Activated CD4-positive, alpha-beta T cell treated with anti-CD3 and anti-CD28 coated beads, Interleukin-2, amount 50 U/mL, for 24 hours (primary cell): Measurements from ENCODE around the gene CARD10.
"Not testable (repeated sequence)": the region's sequence is repeated elsewhere in the genome, so short reads cannot be mapped to it uniquely, and the experiment has no call there.

Experiments
- DNase-seq, 2 donors: peaks; one replicate each; pipeline ENCODE4 v3.0.0-alpha.2; 2020; ENCODE audit warnings: low read depth in 1 of 2, low spot score in 1 of 2

Gene CARD10

GRCh38 chr22:37529652-37530345 is 10.6 kb upstream of the CARD10 start:
- DNase-seq: no peak

GRCh38 chr22:37527952-37528351 is 8.7 kb upstream of the CARD10 start:
- DNase-seq: not testable (repeated sequence)

GRCh38 chr22:37527081-37527752 is 8.0 kb upstream of the CARD10 start:
- not testable (repeated sequence) for DNase-seq

- DNase-seq: no peak
Measured at GRCh38 chr22:37526376-37526775, 7.2 kb upstream of the CARD10 start.

- no peak for DNase-seq
Measured at GRCh38 chr22:37525746-37526350, 6.6 kb upstream of the CARD10 start.

- no peak for DNase-seq
Measured at GRCh38 chr22:37525073-37525745, 6.0 kb upstream of the CARD10 start.

- no peak for DNase-seq
Measured at GRCh38 chr22:37522482-37522881, 3.3 kb upstream of the CARD10 start.

- DNase-seq: no peak
Measured at GRCh38 chr22:37521236-37521739, 2.1 kb upstream of the CARD10 start.

GRCh38 chr22:37520776-37521191 is 1.6 kb upstream of the CARD10 start:
- no peak for DNase-seq

- no peak for DNase-seq
Measured at GRCh38 chr22:37518509-37519267, 527 bp downstream of the CARD10 start.

- no peak for DNase-seq
Measured at GRCh38 chr22:37517826-37518450, 1.3 kb downstream of the CARD10 start.

GRCh38 chr22:37516456-37516855 is 2.8 kb downstream of the CARD10 start:
- no peak for DNase-seq

- no peak for DNase-seq
Measured at GRCh38 chr22:37515901-37516300, 3.3 kb downstream of the CARD10 start.

- no peak for DNase-seq
Measured at GRCh38 chr22:37514526-37515051, 4.6 kb downstream of the CARD10 start.

- DNase-seq: no peak
Measured at GRCh38 chr22:37511395-37512104, 7.7 kb downstream of the CARD10 start.

- DNase-seq: no peak
Measured at GRCh38 chr22:37510091-37510490, 9.1 kb downstream of the CARD10 start.

GRCh38 chr22:37509059-37509860 is 10.0 kb downstream of the CARD10 start:
- no peak for DNase-seq

GRCh38 chr22:37508431-37508992 is 10.7 kb downstream of the CARD10 start:
- no peak for DNase-seq
